Panc1 (cell line): ENCODE data around the gene ADAMTS6.

Source experiments
- CTCF ChIP-seq: fragments of 450-650 bp; IDR thresholded peaks from 2 replicates; pipeline ENCODE4 v1.5.1; 2017; ENCODE audit warnings: mild to moderate bottlenecking
- POLR2AphosphoS5 ChIP-seq: IDR thresholded peaks from 2 replicates; pipeline ENCODE4 v1.6.1; 2012; ENCODE audit warnings: mild to moderate bottlenecking, low read depth, low read length, moderate library complexity
- REST ChIP-seq, 2 experiments: IDR thresholded peaks; 2 replicates each; pipeline ENCODE4 v1.6.1; 2011 to 2012; ENCODE audit warnings: low read depth in 2 of 2, control low read depth in 1 of 2, low read length in 1 of 2, mild to moderate bottlenecking in 1 of 2, moderate library complexity in 1 of 2; ENCODE audit not compliant: insufficient read depth in 1 of 2
- SIN3A ChIP-seq: IDR thresholded peaks from 2 replicates; pipeline ENCODE4 v1.6.1; 2012; ENCODE audit warnings: low read depth, mild to moderate bottlenecking, low read length, moderate library complexity, borderline replicate concordance; ENCODE audit not compliant: insufficient read depth
- TCF7L2 ChIP-seq: IDR thresholded peaks from 2 replicates; pipeline ENCODE4 v1.6.1; 2011; ENCODE audit warnings: mild to moderate bottlenecking, low read depth, low read length, inconsistent platforms

DNA sequence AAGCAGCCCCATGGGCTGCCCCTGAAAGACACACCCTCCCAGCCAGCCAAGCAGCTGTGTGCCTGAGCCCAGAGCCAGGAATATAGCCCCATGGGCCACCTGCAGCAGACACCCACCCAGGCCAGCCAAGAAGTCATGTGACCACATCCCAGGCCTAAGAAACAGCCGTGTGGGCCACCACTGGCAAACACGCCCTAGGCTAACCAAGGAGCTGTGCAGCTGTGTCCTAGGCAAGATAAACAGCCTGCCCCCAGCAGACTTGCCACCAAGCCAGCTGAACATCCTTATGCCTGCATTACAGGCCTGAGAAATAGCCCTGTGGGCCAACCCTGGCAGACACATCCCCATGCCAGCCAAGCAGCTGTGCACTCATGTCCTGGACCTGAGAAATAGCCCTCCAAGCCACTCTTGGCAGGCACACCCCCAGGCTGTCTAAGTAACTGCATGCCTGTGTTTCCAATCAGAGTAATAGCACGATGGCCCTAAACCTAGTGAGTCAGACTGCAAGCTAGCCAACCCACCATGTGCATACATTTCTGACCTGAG is 143.0 kb downstream of the ADAMTS6 start:
- TF ChIP-seq CTCF: no peak
- TF ChIP-seq REST (IDR thresholded peaks at IDR 0.05; ENCODE audit: insufficient read depth in 1 of 2, low read depth in 2 of 2, low read length in 1 of 2): no peak
- no peak for TF ChIP-seq POLR2AphosphoS5
- no peak for TF ChIP-seq SIN3A
- TF ChIP-seq TCF7L2: no peak
